Pancreas (tissue), 10 donors: Measurements from ENCODE around the gene RING1. TPM values are rescaled to one million over a fixed set of nuclear protein-coding genes. Genes with fewer than 3 reads are reported as not detected.

Experiments
- ATAC-seq, 4 donors: fragments of 200-7000 bp; cut with Tn5 transposase; one replicate each; pipeline versions ENCODE4 v1.8.0 to v1.9.1; 2020; ENCODE audit warnings: mild to moderate bottlenecking in 4 of 4, moderate library complexity in 4 of 4
- DNase-seq, 6 donors: peaks; one replicate each; pipeline ENCODE4 v3.0.0-alpha.2; 2020
- FAIRE-seq: peaks from 2 replicates; lab custom pipeline; 2012; peaks lifted over from hg19 to GRCh38; lab: Jason Lieb, UNC
- H3K27ac ChIP-seq, 4 donors: fragments of 200-600 bp; sonication (generic); 1 replicate in 3 of 4; 2 replicates in 1 of 4; pipeline versions ENCODE4 v1.5.0 to v1.8.0; 2020
- H3K27me3 ChIP-seq, 4 donors: fragments of 200-600 bp; one replicate each; pipeline ENCODE4 v1.8.0; 2021
- H3K36me3 ChIP-seq, 3 donors: fragments of 200-600 bp; sonication (generic) in 1 of 3; one replicate each; pipeline versions ENCODE4 v1.5.0 to v1.8.0; 2020 to 2021
- H3K4me1 ChIP-seq, 3 donors: fragments of 200-600 bp; one replicate each; pipeline ENCODE4 v1.8.0; 2021
- H3K4me3 ChIP-seq, 4 donors: fragments of 200-600 bp; sonication (generic) in 2 of 4; one replicate each; pipeline versions ENCODE4 v1.5.0 to v1.8.0; 2020 to 2021
- H3K9me3 ChIP-seq, 4 donors: fragments of 200-600 bp; one replicate each; pipeline ENCODE4 v1.8.0; 2021
- WGBS, 2 donors: extraction: QIAGEN DNeasy Blood & Tissue Kit; methylation state at CpG; one replicate each; pipeline ENCODE4 v1.1.7; 2013; 5-methylcytosine and 5-hydroxymethylcytosine counted together
- intact Hi-C, 3 donors: fragments of 100-400 bp; cut with DNase I; formaldehyde crosslinking; loops; one replicate each; pipeline versions ENCODE4 v1.11.1 to v1.14.2; 2022
- polyA plus RNA-seq, 2 donors: library from polyadenylated mRNA; stranded (reverse); fragments of 200-250 nt; gene quantifications; one replicate each; pipeline ENCODE4 v1.2.3, GENCODE V29; 2013
- total RNA-seq, 6 donors: library from RNA; stranded (reverse); fragmentation: NEBNext Ultra II Directional in 4 of 6; extraction: Animal tissue kit (Norgen Biotek cat#: 25700) in 4 of 6; gene quantifications; one replicate each; pipeline versions ENCODE4 v1.2.1 to v1.2.4, GENCODE V29; 2021 to 2023
- TF ChIP-seq, protein P1 (sequence below), 4 donors: fragments of 200-600 bp; sonication (generic) in 3 of 4; IDR thresholded peaks; one replicate each; pipeline versions ENCODE4 v1.5.0 to v1.8.0; 2021; ENCODE audit warnings: antibody characterized with exemption in 4 of 4
- donor health status: healthy with polysubstance abuse.
- donor health status: DM: no; HTN: no; CAD: no; lungs with moderate emphysema.
- donor health status: DM: no; HTN: no; CAD: no.
- donor health status: control.
- donor health status: control.
- donor health status: Bipolar disorder and iron deficiency.
- donor health status: DM: yes; HTN: yes; CAD: no.
- donor health status: DM: no; HTN: no; CAD: no.
- donor health status: DM: no; HTN: no; CAD: no.
- donor health status: DM: yes; HTN: yes; CAD: no.

RING1 gene
- total and polyA plus RNA-seq, 8 donors: 15.0 to 57.6 (median 22.1) TPM

DNA sequence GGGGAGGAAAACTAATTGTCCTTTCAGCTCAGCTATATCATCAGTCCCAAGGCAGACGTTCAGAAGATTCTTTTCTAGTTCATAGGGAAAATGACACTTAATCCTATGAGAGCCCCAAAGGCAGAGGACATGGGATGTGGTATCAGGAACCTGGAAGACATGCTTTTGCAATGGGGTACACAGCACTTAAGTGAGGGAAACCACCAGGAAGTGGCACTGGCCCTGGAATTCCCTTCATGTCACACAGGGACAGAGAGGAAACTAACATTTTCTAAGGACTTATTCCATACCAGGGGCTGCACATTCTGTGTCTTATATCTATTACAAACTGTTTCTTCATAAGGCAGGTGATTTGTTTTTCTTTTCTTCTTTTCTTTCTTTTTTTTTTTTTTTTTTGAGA is 35.2 kb downstream of the RING1 start:
- Histone ChIP-seq H3K4me1 (no peaks in the 10 kb centered on the region), H3K4me3 (no peak overlapping the region), H3K27ac (no peak overlapping the region), H3K9me3 (no peaks in the 10 kb centered on the region), H3K36me3 (no peaks in the 10 kb centered on the region), H3K27me3 (no peaks in the 10 kb centered on the region)
- WGBS, 2 donors: 19 to 20% methylated on average over 1 of the region's 1 CpG
- intact Hi-C loops: no loop called here
- no peak for ATAC-seq
- no peak for DNase-seq
- TF ChIP-seq, protein P1, sequence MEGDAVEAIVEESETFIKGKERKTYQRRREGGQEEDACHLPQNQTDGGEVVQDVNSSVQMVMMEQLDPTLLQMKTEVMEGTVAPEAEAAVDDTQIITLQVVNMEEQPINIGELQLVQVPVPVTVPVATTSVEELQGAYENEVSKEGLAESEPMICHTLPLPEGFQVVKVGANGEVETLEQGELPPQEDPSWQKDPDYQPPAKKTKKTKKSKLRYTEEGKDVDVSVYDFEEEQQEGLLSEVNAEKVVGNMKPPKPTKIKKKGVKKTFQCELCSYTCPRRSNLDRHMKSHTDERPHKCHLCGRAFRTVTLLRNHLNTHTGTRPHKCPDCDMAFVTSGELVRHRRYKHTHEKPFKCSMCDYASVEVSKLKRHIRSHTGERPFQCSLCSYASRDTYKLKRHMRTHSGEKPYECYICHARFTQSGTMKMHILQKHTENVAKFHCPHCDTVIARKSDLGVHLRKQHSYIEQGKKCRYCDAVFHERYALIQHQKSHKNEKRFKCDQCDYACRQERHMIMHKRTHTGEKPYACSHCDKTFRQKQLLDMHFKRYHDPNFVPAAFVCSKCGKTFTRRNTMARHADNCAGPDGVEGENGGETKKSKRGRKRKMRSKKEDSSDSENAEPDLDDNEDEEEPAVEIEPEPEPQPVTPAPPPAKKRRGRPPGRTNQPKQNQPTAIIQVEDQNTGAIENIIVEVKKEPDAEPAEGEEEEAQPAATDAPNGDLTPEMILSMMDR (IDR thresholded peaks at IDR 0.05): no peak
- FAIRE-seq: no peak

DNA sequence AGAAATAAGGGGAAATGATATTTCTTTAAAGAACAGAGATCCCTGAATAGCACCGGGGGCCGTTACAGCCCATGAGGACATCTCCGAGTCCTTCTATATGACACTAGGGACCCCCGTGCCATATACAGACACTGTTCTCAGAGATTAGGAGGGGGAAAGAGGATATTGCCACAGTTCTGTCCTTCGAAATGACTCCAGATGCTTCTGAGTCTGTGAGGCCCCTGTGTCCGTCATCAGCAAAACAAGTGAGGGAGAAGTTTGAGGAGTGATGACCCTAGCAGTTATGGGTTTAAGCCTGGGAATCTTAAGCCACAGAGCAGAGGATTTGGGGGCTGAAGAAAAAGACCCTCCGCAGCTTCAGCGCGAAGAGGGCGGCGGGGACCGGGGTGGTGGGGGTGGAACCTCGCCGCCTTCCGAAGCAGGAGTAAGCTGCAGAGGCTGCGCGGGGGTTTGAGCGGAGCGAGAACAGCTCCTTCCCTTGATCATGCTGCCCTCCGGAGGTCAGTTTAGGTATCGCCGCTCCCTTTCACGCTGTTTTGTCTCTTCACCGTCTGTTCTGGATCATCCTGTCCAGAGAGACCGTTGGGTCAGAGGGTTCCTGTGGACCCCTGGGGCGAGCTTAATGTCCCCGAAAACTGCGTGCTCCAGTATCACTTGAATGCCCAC is 39.8 kb downstream of the RING1 start:
- TF ChIP-seq, protein P1 (IDR thresholded peaks at IDR 0.05): peak; percentile 90 to 97 (median 96)
- Histone ChIP-seq H3K9me3 (no peaks in the 10 kb centered on the region), H3K27me3 (no peaks in the 10 kb centered on the region), H3K36me3 (no peaks in the 10 kb centered on the region), H3K4me1 (peaks cover 0 to 6% (median 0%) of the 10 kb centered on the region in 3 donors), H3K27ac (peak overlapping the region; percentile 61 to 82 (median 72)), H3K4me3 (peak overlapping the region; percentile 6 to 54 (median 34))
- DNase-seq (peak; percentile 80 to 98 (median 92)), FAIRE-seq (no peak), ATAC-seq (peak; percentile 75 to 91 (median 80))
- 4 to 7% methylated on average over 24 to 28 of the region's 28 CpGs for WGBS, 2 donors
- intact Hi-C loops: loop anchor here in 2 of 3 donors (5.0 kb wide), 2 partner anchors 86 to 236 kb away; no protein-coding TSS in a partner anchor

DNA sequence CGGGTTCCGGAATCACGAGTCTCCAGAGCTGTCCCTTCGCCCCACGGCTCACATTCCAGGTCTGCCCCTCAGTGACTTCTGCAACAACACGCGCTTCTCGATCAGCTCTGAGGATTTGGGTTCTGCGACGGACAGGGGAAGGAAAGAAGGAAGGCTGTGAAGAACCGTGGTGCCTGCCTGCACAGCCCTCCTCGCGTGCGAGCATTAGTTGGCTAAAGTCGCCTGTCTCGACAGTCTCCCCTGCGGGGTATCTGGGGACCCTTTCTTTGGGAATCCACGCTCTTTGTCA is 40.3 kb downstream of the RING1 start:
- H3K36me3 ChIP-seq: peaks cover 0 to under 1% (median 0%) of the 10 kb centered on the region in 3 donors
- no peaks in the 10 kb centered on the region for H3K9me3 ChIP-seq
- intact Hi-C loops: loop anchor here in 2 of 3 donors (5.0 kb wide), 2 partner anchors 86 to 236 kb away; no protein-coding TSS in a partner anchor
- DNase-seq: no peak
- peak overlapping the region; percentile 6 to 54 (median 34) for H3K4me3 ChIP-seq
- H3K27ac ChIP-seq: peak overlapping the region; percentile 61 to 82 (median 72)
- peaks cover 0 to 6% (median 0%) of the 10 kb centered on the region in 3 donors for H3K4me1 ChIP-seq
- no peak for FAIRE-seq
- ATAC-seq: peak; percentile 10 to 21 (median 18)
- TF ChIP-seq, protein P1 (IDR thresholded peaks at IDR 0.05): peak in 1 of 4 donors; percentile 7
- H3K27me3 ChIP-seq: no peaks in the 10 kb centered on the region
- WGBS, 2 donors: 0 to 1% methylated on average over 18 of the region's 18 CpGs

DNA sequence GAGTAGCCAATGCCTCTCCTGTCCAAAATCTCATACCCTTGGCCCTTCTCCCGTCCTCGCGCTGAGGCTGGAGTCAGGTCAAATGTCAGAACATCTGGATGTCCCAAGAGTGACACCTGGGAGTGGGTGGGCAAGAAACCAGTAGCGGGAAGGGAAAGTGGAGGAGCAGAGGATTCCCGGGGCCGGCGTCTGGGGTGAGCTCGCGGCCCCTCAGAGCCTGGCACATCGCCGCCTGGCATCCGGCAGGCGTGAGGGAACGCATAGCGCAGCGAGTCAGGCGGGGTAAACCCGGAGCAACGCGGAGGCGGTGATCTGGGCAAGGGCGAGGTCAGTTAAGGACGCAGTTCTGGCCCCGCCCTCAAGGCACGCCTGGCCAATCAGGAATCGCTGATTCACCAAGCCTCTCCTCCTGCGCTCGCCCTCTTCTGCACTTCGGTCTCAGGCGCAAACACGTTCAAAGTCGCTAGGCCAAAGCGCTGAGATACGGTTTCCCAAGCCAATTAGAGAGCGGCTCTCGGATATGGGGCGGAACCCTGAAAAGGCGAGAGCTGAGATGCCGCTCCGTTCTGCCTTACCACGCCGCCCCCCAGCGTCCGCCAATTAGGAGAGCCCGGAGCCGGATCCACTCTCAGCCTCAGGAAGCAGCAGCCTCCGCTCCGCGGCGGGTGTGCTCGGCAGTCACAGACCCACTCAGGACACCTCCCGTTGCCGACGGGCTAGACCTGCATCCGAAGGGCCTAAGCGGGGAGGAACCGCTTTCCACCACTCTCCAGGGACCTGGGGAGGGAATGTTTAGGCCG is 40.8 kb downstream of the RING1 start:
- Histone ChIP-seq H3K9me3 (no peaks in the 10 kb centered on the region), H3K4me1 (peaks cover 0 to 6% (median 0%) of the 10 kb centered on the region in 3 donors), H3K27ac (peak overlapping the region; percentile 73 to 87 (median 82)), H3K36me3 (peaks cover 0 to 3% (median 0%) of the 10 kb centered on the region in 3 donors), H3K4me3 (peak overlapping the region; percentile 24 to 54 (median 38)), H3K27me3 (no peaks in the 10 kb centered on the region)
- ATAC-seq (peak; percentile 92 to 97 (median 94)), DNase-seq (peak; percentile 91 to 99 (median 98)), FAIRE-seq (peak; percentile 89)
- 0% methylated on average over 48 to 58 of the region's 58 CpGs for WGBS, 2 donors
- TF ChIP-seq, protein P1 (IDR thresholded peaks at IDR 0.05): no peak
- intact Hi-C loops: loop anchor here in 2 of 3 donors (5.0 kb wide), 2 partner anchors 87 to 237 kb away; no protein-coding TSS in a partner anchor
